Right lobe of liver (tissue), 6 donors: Measurements from ENCODE around the gene INPP5A. TPM values are rescaled to one million over a fixed set of nuclear protein-coding genes. Genes with fewer than 3 reads are reported as not detected.
A peak's percentile ranks its signal among the peaks of the same experiment; 100 is the strongest.

Experiments
- ATAC-seq, 4 donors: fragments of 200-7000 bp; cut with Tn5 transposase; one replicate each; pipeline ENCODE4 v1.9.1; 2020; ENCODE audit warnings: mild to moderate bottlenecking in 4 of 4, moderate library complexity in 4 of 4
- DNase-seq, 3 donors: peaks; one replicate each; pipeline ENCODE4 v3.0.0-alpha.2; 2020
- H3K27ac ChIP-seq, 3 donors: fragments of 200-600 bp; one replicate each; pipeline ENCODE4 v1.8.0; 2022
- H3K27me3 ChIP-seq, 2 donors: fragments of 200-600 bp; one replicate each; pipeline ENCODE4 v1.8.0; 2022
- H3K36me3 ChIP-seq, 4 donors: fragments of 200-600 bp; sonication (generic) in 1 of 4; one replicate each; pipeline versions ENCODE4 v1.5.1 to v1.8.0; 2017 to 2022; ENCODE audit warnings: control low read depth in 1 of 4
- H3K4me1 ChIP-seq, 4 donors: fragments of 200-600 bp; sonication (generic) in 1 of 4; one replicate each; pipeline versions ENCODE4 v1.5.1 to v1.8.0; 2017 to 2022; ENCODE audit warnings: control low read depth in 1 of 4
- H3K4me3 ChIP-seq, 3 donors: fragments of 200-600 bp; one replicate each; pipeline ENCODE4 v1.8.0; 2022
- H3K9me3 ChIP-seq, 4 donors: fragments of 200-600 bp; sonication (generic) in 1 of 4; one replicate each; pipeline versions ENCODE4 v1.5.1 to v1.8.0; 2017 to 2022; ENCODE audit warnings: control low read depth in 1 of 4
- POLR2A ChIP-seq: fragments of 450-650 bp; IDR thresholded peaks from one replicate; pipeline ENCODE4 v1.6.1; 2017; ENCODE audit warnings: antibody characterized with exemption, mild to moderate bottlenecking
- WGBS: methylation state at CpG from one replicate; pipeline ENCODE4 v1.1.6; 2018; ENCODE audit warnings: low coverage, low lambda C conversion rate; ENCODE audit not compliant: insufficient coverage; ENCODE audit errors: missing lambda C conversion rate; 5-methylcytosine and 5-hydroxymethylcytosine counted together
- intact Hi-C, 2 donors: fragments of 100-400 bp; cut with DNase I; formaldehyde crosslinking; loops; one replicate each; pipeline versions ENCODE4 v1.11.2 to v1.14.1; 2022
- total RNA-seq, 6 experiments: library from RNA; depleted of rRNA in 2 of 6; stranded (reverse); fragments of >200 nt in 2 of 6; fragmentation: NEBNext Ultra II Directional in 3 of 6; extraction: Animal tissue kit (Norgen Biotek cat#: 25700) in 3 of 6; gene quantifications; one replicate each; pipeline versions ENCODE4 v1.1.0 to v1.2.4, GENCODE V29; 2016 to 2023
- TF ChIP-seq, protein P1 (sequence below), 4 donors: fragments of 200-600 bp in 3 of 4; fragments of 450-650 bp in 1 of 4; IDR thresholded peaks; one replicate each; pipeline versions ENCODE4 v1.5.1 to v1.8.0; 2016 to 2022; ENCODE audit warnings: antibody characterized with exemption in 4 of 4, mild to moderate bottlenecking in 2 of 4
- donor health status: DM: no; HTN: yes; CAD: no.
- donor health status: DM: no; HTN: no; CAD: no.
- donor health status: DM: no; HTN: no; CAD: no.
- donor health status: DM: no; HTN: yes; CAD: no.
- donor health status: DM: no; HTN: yes; CAD: no.

The INPP5A gene
- total RNA-seq, 6 experiments from 2014 or later: 12.5 to 24.6 (median 16.9) TPM

- TF ChIP-seq POLR2A: no peak
- TF ChIP-seq, protein P1, sequence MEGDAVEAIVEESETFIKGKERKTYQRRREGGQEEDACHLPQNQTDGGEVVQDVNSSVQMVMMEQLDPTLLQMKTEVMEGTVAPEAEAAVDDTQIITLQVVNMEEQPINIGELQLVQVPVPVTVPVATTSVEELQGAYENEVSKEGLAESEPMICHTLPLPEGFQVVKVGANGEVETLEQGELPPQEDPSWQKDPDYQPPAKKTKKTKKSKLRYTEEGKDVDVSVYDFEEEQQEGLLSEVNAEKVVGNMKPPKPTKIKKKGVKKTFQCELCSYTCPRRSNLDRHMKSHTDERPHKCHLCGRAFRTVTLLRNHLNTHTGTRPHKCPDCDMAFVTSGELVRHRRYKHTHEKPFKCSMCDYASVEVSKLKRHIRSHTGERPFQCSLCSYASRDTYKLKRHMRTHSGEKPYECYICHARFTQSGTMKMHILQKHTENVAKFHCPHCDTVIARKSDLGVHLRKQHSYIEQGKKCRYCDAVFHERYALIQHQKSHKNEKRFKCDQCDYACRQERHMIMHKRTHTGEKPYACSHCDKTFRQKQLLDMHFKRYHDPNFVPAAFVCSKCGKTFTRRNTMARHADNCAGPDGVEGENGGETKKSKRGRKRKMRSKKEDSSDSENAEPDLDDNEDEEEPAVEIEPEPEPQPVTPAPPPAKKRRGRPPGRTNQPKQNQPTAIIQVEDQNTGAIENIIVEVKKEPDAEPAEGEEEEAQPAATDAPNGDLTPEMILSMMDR (IDR thresholded peaks at IDR 0.05): no peak
These were observed 41.1 kb upstream of the INPP5A start for GRCh38 chr10:132496360-132497062.

GRCh38 chr10:132497063-132497680 lies 40.4 kb upstream of the INPP5A start:
- no peak for ATAC-seq
- no peak for TF ChIP-seq POLR2A
- TF ChIP-seq, protein P1 (IDR thresholded peaks at IDR 0.05): no peak
- Histone ChIP-seq H3K4me3 (no peak overlapping the region), H3K9me3 (no peaks in the 10 kb centered on the region), H3K36me3 (no peaks in the 10 kb centered on the region), H3K4me1 (no peaks in the 10 kb centered on the region), H3K27me3 (no peaks in the 10 kb centered on the region), H3K27ac (no peak overlapping the region)
- no peak for DNase-seq
- 72% methylated on average over 15 of the region's 30 CpGs for WGBS
- intact Hi-C loops: no loop called here

More at GRCh38 chr10:132496360-132497062, 41.1 kb upstream of the INPP5A start:
- Histone ChIP-seq H3K9me3 (no peaks in the 10 kb centered on the region), H3K27me3 (no peaks in the 10 kb centered on the region), H3K36me3 (no peaks in the 10 kb centered on the region), H3K4me1 (no peaks in the 10 kb centered on the region), H3K4me3 (no peak overlapping the region), H3K27ac (no peak overlapping the region)
- 62% methylated on average over 12 of the region's 13 CpGs for WGBS
- intact Hi-C loops: no loop called here
- ATAC-seq (no peak), DNase-seq (no peak)

DNA sequence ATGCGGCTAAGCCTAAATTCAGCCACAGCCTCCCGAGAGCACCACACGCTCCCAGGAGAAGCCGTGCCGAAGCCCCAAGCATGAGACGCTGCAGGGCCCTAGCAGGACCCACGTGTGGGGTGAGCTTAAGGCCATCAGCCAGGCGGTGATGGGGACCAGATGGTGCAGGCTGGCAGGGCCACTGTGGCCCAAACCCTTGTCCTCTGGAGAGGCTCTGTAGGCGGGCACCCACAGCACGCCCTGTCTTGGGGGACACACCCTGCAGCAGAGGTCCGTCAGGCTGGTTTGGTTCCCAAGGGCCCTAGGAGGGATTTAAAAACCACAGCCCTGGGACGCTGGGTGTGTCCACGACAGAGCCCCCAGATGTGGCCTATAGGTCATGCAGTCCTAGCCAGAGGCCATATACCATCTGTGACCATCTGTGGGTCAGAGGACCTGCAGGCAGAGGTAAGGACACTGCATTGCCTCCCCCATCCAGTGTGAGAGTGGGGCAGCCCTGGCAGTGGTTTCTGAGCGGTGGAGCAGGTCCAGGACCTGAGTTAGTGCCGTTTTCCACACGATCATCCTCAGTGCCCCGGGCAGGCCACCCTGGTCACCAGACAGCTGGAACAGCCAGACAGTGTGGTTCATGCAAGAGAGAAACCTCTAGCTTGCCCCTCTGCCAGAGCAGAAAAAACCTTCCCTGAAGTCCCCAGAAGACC lies 39.6 kb upstream of the INPP5A start:
- Histone ChIP-seq H3K27ac (no peak overlapping the region), H3K4me3 (no peak overlapping the region), H3K36me3 (no peaks in the 10 kb centered on the region), H3K4me1 (no peaks in the 10 kb centered on the region), H3K9me3 (no peaks in the 10 kb centered on the region), H3K27me3 (no peaks in the 10 kb centered on the region)
- TF ChIP-seq, protein P1 (IDR thresholded peaks at IDR 0.05): no peak
- no peak for TF ChIP-seq POLR2A
- WGBS: no CpG with 5 or more reads among the region's 17 CpGs
- peak in 1 of 4 donors; percentile 16 for ATAC-seq
- intact Hi-C loops: no loop called here
- no peak for DNase-seq

DNA sequence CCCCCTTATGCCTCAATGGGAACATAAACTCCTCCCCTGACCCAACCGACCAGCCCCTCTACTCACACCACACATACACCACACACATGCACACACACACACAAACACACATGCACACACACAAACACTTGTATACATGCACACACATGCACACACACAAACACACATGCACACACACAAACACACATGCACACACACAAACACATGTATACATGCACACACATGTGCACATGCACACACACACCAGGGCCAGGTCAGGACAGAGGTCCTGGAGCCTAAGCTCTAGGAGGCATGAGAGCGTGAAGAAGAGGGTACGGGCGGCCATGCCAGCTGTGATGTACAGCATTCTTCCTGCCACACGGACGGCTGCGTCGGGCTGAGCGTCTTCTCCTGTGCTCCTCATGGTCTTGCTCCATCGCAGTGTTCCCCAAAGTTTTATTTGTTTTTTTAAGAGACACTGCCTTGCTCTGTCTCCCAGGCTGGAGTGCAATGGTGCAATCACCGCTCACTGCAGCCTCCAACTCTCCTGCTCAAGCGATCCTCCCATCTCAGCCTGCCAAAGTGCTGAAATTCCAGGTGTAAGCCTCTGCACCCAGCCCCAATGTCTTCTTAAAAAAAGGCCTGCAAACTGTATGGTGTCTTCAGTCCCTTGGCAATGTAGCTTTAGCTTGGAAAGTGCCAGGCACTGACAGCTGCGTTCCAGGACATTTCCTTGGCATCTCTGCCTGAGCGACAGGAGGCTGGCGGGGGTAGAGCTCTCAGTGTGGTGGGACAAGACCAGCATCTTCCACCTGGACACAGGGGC lies 38.8 kb upstream of the INPP5A start:
- Histone ChIP-seq H3K36me3 (no peaks in the 10 kb centered on the region), H3K9me3 (no peaks in the 10 kb centered on the region), H3K4me3 (no peak overlapping the region), H3K27me3 (no peaks in the 10 kb centered on the region), H3K4me1 (no peaks in the 10 kb centered on the region), H3K27ac (no peak overlapping the region)
- 73% methylated on average over 11 of the region's 15 CpGs for WGBS
- intact Hi-C loops: no loop called here
- DNase-seq: no peak
- no peak for ATAC-seq
- TF ChIP-seq POLR2A: no peak
- TF ChIP-seq, protein P1 (IDR thresholded peaks at IDR 0.05): no peak
